ENCODE data around the gene GRM3. TPM values are rescaled to one million over a fixed set of nuclear protein-coding genes. Genes with fewer than 3 reads are reported as not detected.

GRM3 gene
- total and polyA plus RNA-seq, 2 donors (not counting 3 experiments of a cell fraction or from before 2014, with no cell fraction given), result not detected

- no peaks in the 10 kb centered on the region for H4K20me1 ChIP-seq (replicated peaks; ENCODE audit: control insufficient read depth, extremely low read depth, insufficient read depth, low read length)
- H3K79me2 ChIP-seq (ENCODE audit: control insufficient read depth, insufficient read depth, low read length), result no peaks in the 10 kb centered on the region
- H3K4me2 ChIP-seq (ENCODE audit: insufficient read depth, low read length), result no peak overlapping the region
- FAIRE-seq (no peak), DNase-seq (ENCODE audit: low read depth, low spot score) (no peak)
- H3K4me1 ChIP-seq (ENCODE audit: control insufficient read depth, extremely low read depth, insufficient read depth, low read length), result no peaks in the 10 kb centered on the region
- no peak overlapping the region for H3K27ac ChIP-seq (ENCODE audit: insufficient read depth, low read depth, low read length)
- no TSS peak for BruUV-seq (replicated peaks)
- no peaks in the 10 kb centered on the region for H3K36me3 ChIP-seq (ENCODE audit: control insufficient read depth in 2 of 2, extremely low read depth in 1 of 2, insufficient read depth in 2 of 2, low read length in 2 of 2)
- H2AFZ ChIP-seq (ENCODE audit: low read depth, low read length), result no peak overlapping the region
- intact Hi-C loops (cut with micrococcal nuclease), result no loop called here
- no peak overlapping the region for H3K9ac ChIP-seq (replicated peaks; ENCODE audit: extremely low read depth, insufficient read depth, low read length)
- POLR2A ChIA-PET, result no interaction called here
- no peaks in the 10 kb centered on the region for H3K9me1 ChIP-seq (replicated peaks; ENCODE audit: control insufficient read depth, extremely low read depth, insufficient read depth, low read length)
- dilution Hi-C loops (cut with MboI; ENCODE audit: extremely low pct_ligation_motif_present, low sequenced_read_pairs), result no loop called here
- TF ChIP-seq MYC (IDR thresholded peaks at IDR 0.05; ENCODE audit: low read depth, low read length) (no peak), EZH2 (IDR thresholded peaks at IDR 0.05; ENCODE audit: borderline replicate concordance, low read depth, low read length, severe bottlenecking) (no peak), JUN (IDR thresholded peaks at IDR 0.05; ENCODE audit: borderline replicate concordance, insufficient read depth, insufficient read length, low read depth) (no peak), CTCF (IDR thresholded peaks at IDR 0.05; ENCODE audit: extremely low read depth in 1 of 2, insufficient read depth in 1 of 2, low read depth in 1 of 2, low read length in 2 of 2) (no peak), POLR2A (IDR thresholded peaks at IDR 0.05; ENCODE audit: low read depth, low read length) (no peak), FOS (IDR thresholded peaks at IDR 0.05; ENCODE audit: borderline replicate concordance, insufficient read depth, low read length) (no peak), MAX (IDR thresholded peaks at IDR 0.05; ENCODE audit: insufficient read depth, insufficient read length) (no peak), POLR2AphosphoS5 (IDR thresholded peaks at IDR 0.05; ENCODE audit: insufficient read depth, low read depth, low read length) (no peak), GATA2 (IDR thresholded peaks at IDR 0.05; ENCODE audit: insufficient read depth, insufficient read length, low read depth, low read length) (no peak)
- H3K9me3 ChIP-seq (replicated peaks; ENCODE audit: control insufficient read depth, insufficient read depth, low read length), result no peaks in the 10 kb centered on the region
- H3K4me3 ChIP-seq (replicated peaks in 1 of 3; ENCODE audit: insufficient read depth in 1 of 3, low read depth in 1 of 3, low read length in 3 of 3), result no peak overlapping the region
- no peaks in the 10 kb centered on the region for H3K27me3 ChIP-seq (ENCODE audit: control insufficient read depth in 2 of 2, insufficient read depth in 2 of 2, low read length in 2 of 2)
- CTCF ChIA-PET, result no interaction called here
Observed at GRCh38 chr7:86689363-86689762, 45.7 kb downstream of the GRM3 start.
